ENCODE results near the gene DOCK11.
"Not testable (repeated sequence)": the region's sequence is repeated elsewhere in the genome, so short reads cannot be mapped to it uniquely, and the experiment has no call there.

DOCK11 gene

GRCh38 chrX:118715917-118716316, 220.3 kb downstream of the DOCK11 start:
- not testable (repeated sequence) for DNase-seq

GRCh38 chrX:118716833-118717232, 221.2 kb downstream of the DOCK11 start:
- not testable (repeated sequence) for DNase-seq

- DNase-seq, result no peak
These were observed 222.2 kb downstream of the DOCK11 start for GRCh38 chrX:118717678-118718391.

- DNase-seq, result no peak
These were observed 223.1 kb downstream of the DOCK11 start for GRCh38 chrX:118718737-118719136.

- no peak for DNase-seq
These were observed 224.6 kb downstream of the DOCK11 start for GRCh38 chrX:118720058-118720707.

GRCh38 chrX:118723376-118723775, 227.8 kb downstream of the DOCK11 start:
- DNase-seq, result no peak

GRCh38 chrX:118724365-118724764, 228.8 kb downstream of the DOCK11 start:
- DNase-seq, result no peak

- DNase-seq, result no peak
These were observed 229.2 kb downstream of the DOCK11 start for GRCh38 chrX:118724775-118725174.

GRCh38 chrX:118726396-118726795, 230.8 kb downstream of the DOCK11 start:
- no peak for DNase-seq

- DNase-seq, result no peak
These were observed 231.5 kb downstream of the DOCK11 start, which contains the start of gene IL13RA1 for GRCh38 chrX:118726887-118727685. IL13RA1 (plus strand) TSS chrX:118727606; CDS start chrX:118727639, 33 bp downstream.

GRCh38 chrX:118727686-118728339, 232.2 kb downstream of the DOCK11 start:
- no peak for DNase-seq

- no peak for DNase-seq
These were observed 233.5 kb downstream of the DOCK11 start for GRCh38 chrX:118729042-118729652.

- DNase-seq, result no peak
These were observed 235.1 kb downstream of the DOCK11 start for GRCh38 chrX:118730500-118731247.

- DNase-seq, result not testable (repeated sequence)
These were observed 236.9 kb downstream of the DOCK11 start for GRCh38 chrX:118732551-118732950.

GRCh38 chrX:118734909-118735308, 239.3 kb downstream of the DOCK11 start:
- DNase-seq, result no peak

Data from cerebellar nuclear complex (tissue), 1 donor.